Activated CD8-positive, alpha-beta memory T cell treated with anti-CD3 and anti-CD28 coated beads for 24 hours (primary cell): ENCODE measurements around the gene SLC22A16.
"Not testable (repeated sequence)": the region's sequence is repeated elsewhere in the genome, so short reads cannot be mapped to it uniquely, and the experiment has no call there.

Source experiments
- DNase-seq: peaks from one replicate; pipeline ENCODE4 v3.0.0-alpha.2; 2020

The SLC22A16 gene

GRCh38 chr6:110476046-110476849, at the start of gene SLC22A16:
Gene SLC22A16, minus strand, starts transcription at chr6:110476613. Its CDS starts 39 bp downstream, at chr6:110476574.
- DNase-seq = no peak

DNA sequence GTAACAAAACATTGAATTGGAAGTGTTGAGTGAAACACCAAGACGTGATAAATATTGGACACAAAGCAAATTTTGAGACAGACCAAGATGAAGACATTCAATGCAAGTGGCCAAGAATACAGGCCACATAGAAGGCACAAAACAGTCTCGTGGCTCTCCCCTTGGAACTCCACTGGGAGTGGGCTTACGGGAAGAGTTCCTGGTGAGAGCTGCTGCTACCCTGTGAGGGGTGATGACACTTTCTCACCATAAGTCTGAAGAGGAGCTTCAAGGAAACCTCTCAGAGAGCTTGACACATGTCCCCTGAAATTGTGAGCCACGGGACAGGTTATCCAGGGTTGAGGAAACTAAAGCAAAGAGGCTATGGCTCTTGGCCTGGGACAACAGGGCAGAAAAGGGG, 48.6 kb upstream of the SLC22A16 start:
- no peak for DNase-seq

DNA sequence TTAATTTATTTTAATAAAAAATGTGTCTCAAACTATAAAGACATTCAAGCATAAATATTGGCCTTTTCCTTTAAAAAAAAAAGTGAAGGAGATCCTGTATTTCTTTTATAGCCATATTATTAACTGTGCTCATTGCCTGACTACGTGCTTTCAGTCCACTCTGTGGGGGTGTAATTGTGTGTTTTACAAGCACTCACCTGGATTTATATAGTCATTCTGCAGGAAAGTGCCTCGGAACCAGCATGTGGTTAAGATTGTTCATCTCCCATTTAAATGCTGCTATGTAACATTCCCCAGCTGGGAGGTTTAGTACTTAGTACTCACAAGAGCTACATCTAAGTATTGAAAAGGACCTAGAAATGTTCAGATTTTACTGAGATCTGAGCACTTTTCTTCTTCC, 47.9 kb upstream of the SLC22A16 start:
- no peak for DNase-seq

DNA sequence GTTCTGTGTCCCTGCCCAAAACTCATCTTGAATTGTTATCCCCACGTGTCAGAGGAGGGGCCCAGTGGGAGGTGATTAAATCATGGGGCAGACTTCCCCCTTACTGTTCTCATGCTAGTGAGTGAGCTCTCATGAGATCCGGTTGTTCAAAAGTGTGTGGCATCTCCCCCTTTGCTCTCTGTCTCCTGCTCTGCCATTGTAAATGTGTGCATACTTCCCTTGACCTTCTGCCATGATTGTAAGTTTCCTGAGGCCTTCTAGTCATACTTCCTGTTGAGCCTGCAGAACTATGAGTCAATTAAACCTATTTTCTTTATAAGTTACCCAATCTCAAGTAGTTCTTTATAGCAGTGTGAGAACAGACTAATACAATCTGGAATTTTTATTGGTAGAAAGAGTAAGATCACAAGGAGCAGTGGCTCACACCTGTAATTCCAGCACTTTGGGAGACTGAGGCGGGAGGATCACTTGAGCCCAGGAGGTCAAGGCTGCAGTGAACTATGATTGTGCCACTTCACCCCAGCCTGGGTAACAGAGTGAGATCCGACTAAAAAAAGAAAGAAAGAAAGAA, 47.1 kb upstream of the SLC22A16 start:
- DNase-seq = no peak

DNA sequence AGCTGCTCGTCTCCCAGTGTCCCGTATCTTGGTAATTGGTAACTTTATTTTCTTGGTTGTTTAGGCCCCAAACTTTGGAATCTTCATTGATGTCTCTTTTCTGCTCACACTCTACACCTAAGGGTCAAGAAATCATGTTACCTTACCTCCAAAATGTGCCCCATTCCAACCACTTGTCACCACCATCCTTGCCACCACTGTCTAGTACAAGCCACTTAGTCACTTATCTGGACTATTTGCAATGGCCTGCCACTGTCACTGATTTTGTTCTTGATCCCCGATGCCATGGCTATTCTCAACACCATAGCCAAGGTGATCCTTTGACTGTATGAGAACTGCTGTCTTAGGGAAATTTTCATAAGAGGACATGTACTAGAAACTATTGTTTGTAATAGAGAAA, 46.0 kb upstream of the SLC22A16 start:
- no peak for DNase-seq

GRCh38 chr6:110520992-110521543, 44.7 kb upstream of the SLC22A16 start:
- no peak for DNase-seq

DNA sequence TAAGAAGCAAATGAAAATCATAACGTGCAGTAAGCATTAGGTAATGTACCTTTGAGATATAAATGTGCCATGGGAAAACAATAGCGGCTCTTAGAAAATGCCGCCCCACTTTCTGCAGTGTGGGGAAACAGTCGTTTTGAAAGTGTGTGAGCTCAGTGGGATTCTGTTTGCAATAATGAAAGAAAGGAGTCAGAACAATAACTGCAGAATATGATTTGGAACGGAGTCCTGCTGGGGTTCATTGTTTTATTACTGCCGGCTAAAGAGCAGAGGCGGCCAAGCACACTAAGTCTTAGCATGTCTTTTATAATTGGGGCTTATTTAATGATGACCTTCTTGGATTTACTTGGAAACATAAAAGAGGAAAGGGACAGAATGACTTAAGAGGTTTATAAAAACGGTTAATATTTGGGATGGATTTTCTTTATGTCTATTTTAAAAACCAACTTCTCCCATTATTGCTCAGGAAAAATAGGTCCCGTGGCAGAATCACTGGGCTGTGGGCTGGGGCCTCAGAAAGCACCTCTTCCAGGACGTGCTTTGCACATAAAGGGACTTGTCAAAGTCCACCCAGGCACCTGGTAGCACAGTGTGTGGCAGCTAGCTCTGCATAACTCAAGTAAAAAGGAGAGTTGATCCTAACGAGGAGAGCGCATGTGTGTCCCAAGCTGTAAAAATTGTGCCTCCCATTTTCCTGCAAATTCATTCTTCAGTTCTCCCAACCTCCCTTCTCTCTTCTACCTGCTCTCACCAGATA, 44.0 kb upstream of the SLC22A16 start:
- no peak for DNase-seq

- DNase-seq = no peak
These were observed 41.3 kb upstream of the SLC22A16 start for GRCh38 chr6:110517601-110518281.

DNA sequence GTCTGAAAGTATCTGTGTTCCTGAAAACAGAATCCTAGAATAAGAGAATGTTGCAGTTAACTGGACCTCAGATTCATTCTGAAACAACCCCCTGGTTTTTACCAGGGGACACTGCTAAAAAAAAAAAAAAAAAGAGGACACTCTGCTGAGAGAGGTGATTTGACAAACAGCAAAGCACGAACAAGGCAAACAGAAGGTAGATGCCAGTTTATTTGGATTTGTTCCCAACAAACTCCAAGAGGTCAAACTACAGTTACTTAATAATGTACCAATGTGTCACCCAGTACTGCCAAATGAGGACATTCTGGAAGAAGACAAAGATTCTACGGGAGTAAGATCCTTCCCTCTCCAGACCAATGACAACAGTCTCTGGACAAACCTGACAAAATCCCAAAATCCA, 40.6 kb upstream of the SLC22A16 start:
- no peak for DNase-seq

- DNase-seq = no peak
These were observed 38.4 kb upstream of the SLC22A16 start for GRCh38 chr6:110514818-110515217.

DNA sequence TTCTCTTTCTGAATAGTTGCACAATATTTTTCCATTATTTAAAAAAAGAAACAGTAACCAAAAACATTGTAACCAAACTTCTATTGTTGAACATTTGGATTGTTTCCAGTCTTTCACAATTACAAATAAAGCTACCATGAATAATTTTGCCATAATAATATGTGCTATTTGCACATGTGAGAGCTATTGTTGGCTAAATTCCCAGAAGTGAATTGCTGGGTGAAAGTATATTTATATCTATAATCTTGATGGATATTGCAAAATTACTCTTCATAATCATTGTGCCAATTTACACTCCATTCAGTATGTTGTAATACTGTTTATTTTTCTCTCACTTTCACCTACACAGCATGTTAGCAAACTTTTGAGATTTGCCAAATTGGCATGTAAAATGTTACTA, 36.6 kb upstream of the SLC22A16 start:
- DNase-seq = no peak

GRCh38 chr6:110512549-110512948, 36.1 kb upstream of the SLC22A16 start:
- DNase-seq = not testable (repeated sequence)

DNA sequence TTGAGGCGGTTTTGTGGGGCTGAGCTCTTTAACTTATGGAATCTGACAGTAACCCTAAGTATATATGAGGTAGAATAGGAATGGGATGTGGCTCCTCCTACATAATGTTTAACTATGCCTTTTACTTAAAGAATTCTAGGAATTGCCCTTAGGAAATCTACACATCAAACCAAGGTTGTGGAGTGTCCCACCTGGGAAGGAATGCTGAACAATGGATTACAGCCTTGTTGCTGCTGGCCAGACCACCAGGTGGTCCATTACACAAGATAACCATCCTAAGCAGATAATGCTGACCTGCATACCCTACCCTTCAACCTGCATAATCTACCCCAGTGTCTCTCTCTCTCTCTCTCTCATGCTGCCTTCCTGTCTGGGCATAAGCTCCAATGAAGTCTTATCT, 35.0 kb upstream of the SLC22A16 start:
- DNase-seq = no peak

DNA sequence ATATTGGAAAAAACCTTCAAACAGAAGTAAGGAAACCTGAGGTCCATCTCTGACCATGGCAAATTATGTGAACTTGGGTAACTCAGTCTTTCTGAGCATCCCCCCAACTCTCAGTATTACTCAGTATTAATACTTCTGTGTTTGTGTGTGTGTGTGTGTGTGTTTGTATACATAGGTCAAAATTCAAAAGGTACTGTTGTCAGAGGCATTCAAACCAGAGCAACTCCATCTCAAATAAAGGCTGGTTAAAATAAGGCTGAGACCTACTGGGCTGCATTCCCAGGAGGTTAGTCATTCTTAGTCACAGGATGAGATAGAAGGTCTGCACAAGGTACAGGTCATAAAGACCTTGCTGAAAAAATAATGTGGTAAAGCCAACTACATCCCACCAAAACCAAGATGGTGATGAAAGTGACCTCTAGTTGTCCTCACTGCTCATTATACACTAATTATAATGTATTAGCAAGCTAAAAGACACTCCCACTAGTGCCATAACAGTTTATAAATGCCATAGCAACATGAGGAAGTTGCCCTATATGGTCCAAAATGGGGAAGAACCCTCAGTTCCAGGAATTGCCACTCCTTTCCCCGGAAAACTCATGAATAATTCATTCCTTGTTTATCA, 33.3 kb upstream of the SLC22A16 start:
- DNase-seq = no peak

- DNase-seq = not testable (repeated sequence)
These were observed 28.5 kb upstream of the SLC22A16 start for GRCh38 chr6:110504891-110505290.

- DNase-seq = no peak
These were observed 19.5 kb upstream of the SLC22A16 start for GRCh38 chr6:110495949-110496348.

DNA sequence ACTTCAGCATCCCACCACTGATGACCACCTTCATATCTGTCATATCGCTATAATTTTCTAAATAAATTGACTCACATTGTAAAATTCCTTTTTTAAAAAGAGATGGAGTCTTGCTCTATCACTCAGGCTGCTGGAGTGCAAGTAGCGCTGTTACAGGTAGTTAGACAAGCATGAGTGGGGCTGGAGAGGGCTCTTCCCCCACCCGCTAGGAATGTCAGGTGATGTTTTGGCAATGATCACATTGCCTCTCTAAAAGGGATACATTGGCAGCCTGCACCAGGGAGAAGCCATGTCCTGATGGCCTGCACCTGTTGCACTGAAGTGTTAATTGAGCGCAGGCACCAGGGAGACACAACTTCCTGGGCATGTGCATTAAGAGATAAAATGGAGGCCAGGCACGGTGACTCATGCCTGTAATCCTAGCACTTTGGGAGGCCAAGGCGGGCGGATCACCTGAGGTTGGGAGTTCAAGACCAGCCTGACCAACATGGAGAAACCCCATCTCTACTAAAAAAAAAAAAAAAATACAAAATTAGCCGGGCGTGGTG, 16.9 kb upstream of the SLC22A16 start:
- DNase-seq = no peak

- DNase-seq = no peak
These were observed 16.2 kb upstream of the SLC22A16 start for GRCh38 chr6:110492584-110492983.

DNA sequence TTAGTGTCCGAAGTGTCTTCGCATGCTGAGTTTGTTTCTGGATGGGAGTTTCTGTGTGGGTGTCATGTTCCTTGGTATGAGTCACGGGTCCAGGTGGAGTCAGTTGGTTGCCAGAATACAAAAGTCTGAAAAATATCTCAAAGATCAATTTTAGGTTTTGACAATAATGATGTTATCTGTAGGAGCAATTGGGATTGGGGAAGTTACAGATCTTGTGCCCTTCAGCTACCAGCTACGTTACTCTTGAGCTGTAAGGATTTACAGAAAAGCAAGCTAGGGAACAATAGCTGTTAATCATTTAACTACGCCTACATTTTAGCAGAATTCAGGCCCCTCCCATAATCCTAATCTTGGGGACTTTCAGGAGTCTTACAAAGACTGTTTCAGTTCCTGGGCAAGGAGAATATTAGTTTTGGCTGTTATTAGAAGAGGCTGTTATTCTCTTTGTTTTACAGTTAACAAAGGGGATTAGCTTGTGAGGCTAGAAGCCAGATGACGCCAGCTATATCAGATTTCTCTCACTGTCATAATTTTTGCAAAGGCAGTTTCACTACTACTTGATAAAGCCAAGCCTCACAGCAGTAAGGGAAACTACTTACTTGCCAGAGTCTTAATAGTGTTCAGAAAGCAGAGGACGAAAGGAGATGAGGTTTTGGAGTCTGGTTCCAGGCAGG, 15.4 kb upstream of the SLC22A16 start:
- DNase-seq = no peak

DNA sequence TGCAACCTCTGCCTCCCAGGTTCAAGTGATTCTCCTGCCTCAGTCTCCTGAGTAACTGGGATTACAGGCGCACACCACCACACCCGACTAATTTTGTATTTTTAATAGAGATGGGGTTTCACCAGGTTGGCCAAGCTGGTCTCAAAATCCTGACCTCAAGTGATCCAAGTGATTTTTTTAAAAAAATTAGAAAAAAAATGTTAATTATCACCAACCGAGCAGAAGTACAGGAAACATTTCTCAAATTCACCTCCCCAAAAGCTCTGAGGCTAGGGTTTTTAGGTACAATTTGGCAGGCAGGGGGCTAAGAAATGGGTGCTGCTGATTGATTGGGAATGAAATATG, 14.9 kb upstream of the SLC22A16 start:
- no peak for DNase-seq

DNA sequence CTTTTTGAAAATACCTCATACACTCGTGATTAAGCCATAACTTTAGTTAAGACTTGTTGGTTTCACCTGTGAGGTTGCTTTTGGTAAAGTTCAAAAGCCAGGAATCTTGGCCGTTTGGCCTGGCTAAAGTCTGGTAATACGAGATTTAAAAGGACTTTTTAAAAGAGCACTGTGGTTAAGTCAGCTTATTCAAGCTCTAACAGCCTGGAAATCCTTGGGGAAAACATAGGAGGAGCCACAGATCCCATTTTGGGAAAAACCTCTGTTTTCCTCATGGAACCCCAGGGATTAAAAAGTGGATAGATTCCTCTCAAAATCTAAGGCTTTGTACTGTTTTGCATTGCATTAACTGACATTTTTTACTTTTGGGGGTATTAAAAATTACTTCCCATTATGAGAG, 13.7 kb upstream of the SLC22A16 start:
- no peak for DNase-seq
